ENCODE data around the gene SNX32.

SNX32 gene

GRCh38 chr11:65885231-65885630, 51.5 kb downstream of the SNX32 start:
- DNase-seq (ENCODE audit: low spot score) (no peak), ATAC-seq (ENCODE audit: low read depth) (no peak)
- no peak for TF ChIP-seq CTCF (IDR thresholded peaks at IDR 0.05; ENCODE audit: poor library complexity, severe bottlenecking)
- H3K9me3 ChIP-seq (ENCODE audit: severe bottlenecking) = no peaks in the 10 kb centered on the region
- H3K27ac ChIP-seq (ENCODE audit: poor library complexity, severe bottlenecking) = no peak overlapping the region
- H3K36me3 ChIP-seq (ENCODE audit: low read depth) = peaks cover 38% of the 10 kb centered on the region
- no peaks in the 10 kb centered on the region for H3K27me3 ChIP-seq (ENCODE audit: insufficient read depth, poor library complexity, severe bottlenecking)
- H3K4me1 ChIP-seq (ENCODE audit: insufficient read depth, poor library complexity, severe bottlenecking) = peaks cover 10% of the 10 kb centered on the region
- no peak overlapping the region for H3K4me3 ChIP-seq (ENCODE audit: severe bottlenecking)

GRCh38 chr11:65885808-65886536, 52.2 kb downstream of the SNX32 start:
- Histone ChIP-seq H3K36me3 (ENCODE audit: low read depth) (peaks cover 38% of the 10 kb centered on the region), H3K4me3 (ENCODE audit: severe bottlenecking) (no peak overlapping the region), H3K9me3 (ENCODE audit: severe bottlenecking) (no peaks in the 10 kb centered on the region), H3K27me3 (ENCODE audit: insufficient read depth, poor library complexity, severe bottlenecking) (no peaks in the 10 kb centered on the region), H3K4me1 (ENCODE audit: insufficient read depth, poor library complexity, severe bottlenecking) (peaks cover 10% of the 10 kb centered on the region), H3K27ac (ENCODE audit: poor library complexity, severe bottlenecking) (peak overlapping the region; percentile 96)
- ATAC-seq (ENCODE audit: low read depth) (no peak), DNase-seq (ENCODE audit: low spot score) (no peak)
- no peak for TF ChIP-seq CTCF (IDR thresholded peaks at IDR 0.05; ENCODE audit: poor library complexity, severe bottlenecking)

- Histone ChIP-seq H3K4me3 (ENCODE audit: severe bottlenecking) (peak overlapping the region; percentile 45), H3K4me1 (ENCODE audit: insufficient read depth, poor library complexity, severe bottlenecking) (peaks cover 10% of the 10 kb centered on the region), H3K27me3 (ENCODE audit: insufficient read depth, poor library complexity, severe bottlenecking) (no peaks in the 10 kb centered on the region), H3K27ac (ENCODE audit: poor library complexity, severe bottlenecking) (peak overlapping the region; percentile 96), H3K9me3 (ENCODE audit: severe bottlenecking) (no peaks in the 10 kb centered on the region), H3K36me3 (ENCODE audit: low read depth) (peaks cover 42% of the 10 kb centered on the region)
- DNase-seq (ENCODE audit: low spot score) = no peak
- ATAC-seq (ENCODE audit: low read depth) = no peak
- no peak for TF ChIP-seq CTCF (IDR thresholded peaks at IDR 0.05; ENCODE audit: poor library complexity, severe bottlenecking)
Measured at GRCh38 chr11:65886826-65887722, 53.3 kb downstream of the SNX32 start.

GRCh38 chr11:65887723-65888162, 54.0 kb downstream of the SNX32 start:
- Histone ChIP-seq H3K4me3 (ENCODE audit: severe bottlenecking) (peak overlapping the region; percentile 45), H3K4me1 (ENCODE audit: insufficient read depth, poor library complexity, severe bottlenecking) (peaks cover 10% of the 10 kb centered on the region), H3K36me3 (ENCODE audit: low read depth) (peaks cover 44% of the 10 kb centered on the region), H3K27ac (ENCODE audit: poor library complexity, severe bottlenecking) (peak overlapping the region; percentile 96), H3K9me3 (ENCODE audit: severe bottlenecking) (no peaks in the 10 kb centered on the region), H3K27me3 (ENCODE audit: insufficient read depth, poor library complexity, severe bottlenecking) (no peaks in the 10 kb centered on the region)
- no peak for DNase-seq (ENCODE audit: low spot score)
- no peak for TF ChIP-seq CTCF (IDR thresholded peaks at IDR 0.05; ENCODE audit: poor library complexity, severe bottlenecking)
- no peak for ATAC-seq (ENCODE audit: low read depth)
